Mesothelial cell of epicardium (in vitro differentiated cells): Measurements from ENCODE around the gene AP5Z1. TPM values are rescaled to one million over a fixed set of nuclear protein-coding genes. Genes with fewer than 3 reads are reported as not detected.

Source experiments
- DNase-seq, 2 experiments: peaks; one replicate each; pipeline ENCODE4 v3.0.0; 2021; ENCODE audit warnings: low spot score in 2 of 2; ENCODE audit not compliant: unreplicated experiment in 2 of 2
- H3K27ac Mint-ChIP-seq: 2 replicates; pipeline ENCODE4 v1.8.0; 2021; ENCODE audit warnings: mixed read lengths
- H3K27me3 Mint-ChIP-seq: 2 replicates; pipeline ENCODE4 v1.8.0; 2021; ENCODE audit warnings: low read depth, mixed read lengths
- H3K36me3 Mint-ChIP-seq: 2 replicates; pipeline ENCODE4 v1.8.0; 2021; ENCODE audit warnings: mixed read lengths
- H3K4me1 Mint-ChIP-seq: 2 replicates; pipeline ENCODE4 v1.8.0; 2021; ENCODE audit warnings: mixed read lengths
- H3K4me3 Mint-ChIP-seq: 2 replicates; pipeline ENCODE4 v1.8.0; 2021; ENCODE audit warnings: mild to moderate bottlenecking, moderate library complexity, mixed read lengths
- H3K9me3 Mint-ChIP-seq: 2 replicates; pipeline ENCODE4 v1.8.0; 2021; ENCODE audit warnings: mixed read lengths
- total RNA-seq: library from RNA; stranded (reverse); gene quantifications from 3 replicates; pipeline ENCODE4 v1.2.1, GENCODE V29; 2021
- TF ChIP-seq, protein P1 (sequence below): fragments of 200-600 bp; sonication (generic); IDR thresholded peaks from one replicate; pipeline ENCODE4 v1.5.0; 2021; ENCODE audit warnings: antibody characterized with exemption; ENCODE audit not compliant: unreplicated experiment

The AP5Z1 gene
- total RNA-seq, 1 donor from 2014 or later, result 36.2 TPM

DNA sequence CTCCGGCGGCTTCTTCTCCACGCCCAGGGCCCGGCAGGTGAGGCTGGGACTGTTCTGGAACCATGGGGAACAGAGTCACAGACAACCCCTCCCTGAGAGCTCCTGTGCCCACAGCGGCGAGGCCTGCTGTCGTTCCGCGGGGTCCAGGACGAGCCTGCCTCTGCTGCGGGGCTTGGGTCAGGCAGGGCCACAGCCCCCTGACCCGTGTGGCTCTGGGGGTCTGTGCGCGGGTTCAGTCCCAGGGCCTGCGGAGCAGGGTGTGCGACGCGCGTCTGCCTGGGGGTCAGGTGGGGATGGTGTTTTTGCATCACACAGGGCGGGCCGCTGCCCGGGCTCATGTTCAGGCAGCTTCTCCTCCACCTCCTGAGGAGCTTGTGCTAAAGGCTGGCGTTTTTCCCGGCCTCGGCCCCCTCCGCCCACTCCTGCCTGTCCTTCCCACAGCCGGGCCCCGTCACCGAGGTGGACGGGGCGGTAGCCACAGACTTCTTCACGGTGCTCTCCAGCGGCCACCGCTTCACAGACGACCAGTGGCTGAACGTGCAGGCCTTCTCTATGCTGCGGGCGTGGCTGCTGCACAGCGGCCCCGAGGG, 8.4 kb downstream of the AP5Z1 start:
- Mint-ChIP-seq H3K4me1 (no peaks in the 10 kb centered on the region), H3K9me3 (no peaks in the 10 kb centered on the region), H3K27ac (no peak overlapping the region), H3K4me3 (no peak overlapping the region), H3K27me3 (no peaks in the 10 kb centered on the region), H3K36me3 (peaks cover 8% of the 10 kb centered on the region)
- TF ChIP-seq, protein P1, sequence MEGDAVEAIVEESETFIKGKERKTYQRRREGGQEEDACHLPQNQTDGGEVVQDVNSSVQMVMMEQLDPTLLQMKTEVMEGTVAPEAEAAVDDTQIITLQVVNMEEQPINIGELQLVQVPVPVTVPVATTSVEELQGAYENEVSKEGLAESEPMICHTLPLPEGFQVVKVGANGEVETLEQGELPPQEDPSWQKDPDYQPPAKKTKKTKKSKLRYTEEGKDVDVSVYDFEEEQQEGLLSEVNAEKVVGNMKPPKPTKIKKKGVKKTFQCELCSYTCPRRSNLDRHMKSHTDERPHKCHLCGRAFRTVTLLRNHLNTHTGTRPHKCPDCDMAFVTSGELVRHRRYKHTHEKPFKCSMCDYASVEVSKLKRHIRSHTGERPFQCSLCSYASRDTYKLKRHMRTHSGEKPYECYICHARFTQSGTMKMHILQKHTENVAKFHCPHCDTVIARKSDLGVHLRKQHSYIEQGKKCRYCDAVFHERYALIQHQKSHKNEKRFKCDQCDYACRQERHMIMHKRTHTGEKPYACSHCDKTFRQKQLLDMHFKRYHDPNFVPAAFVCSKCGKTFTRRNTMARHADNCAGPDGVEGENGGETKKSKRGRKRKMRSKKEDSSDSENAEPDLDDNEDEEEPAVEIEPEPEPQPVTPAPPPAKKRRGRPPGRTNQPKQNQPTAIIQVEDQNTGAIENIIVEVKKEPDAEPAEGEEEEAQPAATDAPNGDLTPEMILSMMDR, result no peak
- DNase-seq, result no peak

DNA sequence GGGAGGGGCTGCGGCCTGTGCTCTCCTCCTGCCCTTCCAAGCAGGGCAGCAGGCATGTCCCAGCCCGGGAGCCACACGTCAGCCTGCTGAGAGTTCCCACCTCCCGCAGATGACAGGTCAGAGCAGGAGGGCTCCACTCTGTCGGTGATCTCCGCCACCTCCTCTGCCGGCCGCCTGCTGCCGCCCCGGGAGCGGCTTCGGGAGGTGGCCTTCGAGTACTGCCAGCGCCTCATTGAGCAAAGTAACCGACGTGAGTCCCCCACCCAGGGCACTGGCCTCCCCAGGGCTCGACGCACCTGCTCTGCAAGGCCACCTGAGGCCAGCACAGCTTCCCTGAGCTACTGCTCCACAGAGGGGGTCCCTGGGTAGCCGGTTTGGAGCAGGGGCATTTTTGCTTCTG, 9.4 kb downstream of the AP5Z1 start:
- Mint-ChIP-seq H3K9me3 (no peaks in the 10 kb centered on the region), H3K4me1 (no peaks in the 10 kb centered on the region), H3K36me3 (peaks cover 8% of the 10 kb centered on the region), H3K27me3 (no peaks in the 10 kb centered on the region), H3K4me3 (no peak overlapping the region), H3K27ac (no peak overlapping the region)
- TF ChIP-seq, protein P1, result no peak
- DNase-seq, result no peak

DNA sequence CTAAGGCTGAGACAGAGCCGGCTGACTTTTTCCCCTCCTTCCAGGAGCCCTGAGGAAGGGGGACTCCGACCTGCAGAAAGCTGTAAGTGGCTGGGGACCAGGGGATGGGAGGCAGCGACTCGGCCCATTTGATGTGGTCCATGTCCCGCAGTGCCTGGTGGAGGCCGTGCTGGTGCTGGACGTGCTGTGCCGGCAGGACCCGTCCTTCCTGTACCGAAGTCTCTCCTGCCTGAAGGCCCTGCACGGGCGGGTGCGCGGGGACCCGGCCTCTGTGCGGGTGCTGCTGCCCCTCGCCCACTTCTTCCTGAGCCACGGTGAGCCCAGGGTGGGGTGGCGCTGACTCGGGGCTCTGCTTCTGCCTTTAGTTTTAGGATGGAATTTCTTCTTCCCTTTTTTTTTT, 9.9 kb downstream of the AP5Z1 start:
- Mint-ChIP-seq H3K27ac (no peak overlapping the region), H3K36me3 (peaks cover 8% of the 10 kb centered on the region), H3K27me3 (no peaks in the 10 kb centered on the region), H3K4me1 (no peaks in the 10 kb centered on the region), H3K9me3 (no peaks in the 10 kb centered on the region), H3K4me3 (no peak overlapping the region)
- TF ChIP-seq, protein P1, result no peak
- DNase-seq, result no peak

DNA sequence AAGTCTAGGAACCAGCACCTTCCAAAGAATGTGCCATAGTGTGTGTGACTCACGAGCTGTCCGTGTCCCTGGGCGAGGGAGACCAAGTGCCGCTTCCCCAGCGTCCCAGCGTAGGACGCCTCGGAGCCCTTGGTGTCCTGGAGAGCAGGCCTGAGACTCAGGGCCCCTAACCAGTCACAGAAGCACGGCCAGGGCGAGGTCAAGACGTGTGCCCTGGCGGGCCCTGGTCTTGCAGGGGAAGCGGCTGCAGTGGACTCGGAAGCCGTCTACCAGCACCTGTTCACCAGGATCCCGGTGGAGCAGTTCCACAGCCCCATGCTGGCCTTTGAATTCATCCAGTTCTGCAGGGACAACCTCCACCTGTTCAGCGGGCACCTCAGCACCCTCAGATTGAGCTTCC, 10.6 kb downstream of the AP5Z1 start:
- no peaks in the 10 kb centered on the region for H3K27me3 Mint-ChIP-seq
- TF ChIP-seq, protein P1, result no peak
- peaks cover 8% of the 10 kb centered on the region for H3K36me3 Mint-ChIP-seq
- H3K9me3 Mint-ChIP-seq, result no peaks in the 10 kb centered on the region
- no peak overlapping the region for H3K4me3 Mint-ChIP-seq
- H3K4me1 Mint-ChIP-seq, result no peaks in the 10 kb centered on the region
- H3K27ac Mint-ChIP-seq, result no peak overlapping the region
- no peak for DNase-seq

DNA sequence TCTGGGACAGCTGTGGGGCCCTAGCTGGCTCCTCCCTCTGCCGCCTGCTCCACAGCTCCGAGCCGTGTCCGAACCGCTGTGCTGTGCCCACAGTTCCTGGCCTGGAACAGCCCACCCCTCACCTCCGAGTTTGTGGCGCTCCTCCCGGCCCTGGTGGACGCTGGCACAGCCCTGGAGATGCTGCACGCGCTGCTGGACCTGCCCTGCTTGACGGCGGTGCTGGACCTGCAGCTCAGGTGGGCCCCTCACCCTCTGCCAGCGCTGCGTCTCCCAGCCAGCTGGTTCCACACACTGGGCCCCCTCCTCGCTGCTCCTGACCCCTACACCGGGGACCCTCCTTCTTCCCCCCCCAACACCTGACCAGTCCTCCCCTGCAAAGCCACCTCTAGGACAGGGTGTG, 12.1 kb downstream of the AP5Z1 start:
- Mint-ChIP-seq H3K27me3 (no peaks in the 10 kb centered on the region), H3K4me3 (no peak overlapping the region), H3K4me1 (no peaks in the 10 kb centered on the region), H3K36me3 (peaks cover 6% of the 10 kb centered on the region), H3K9me3 (no peaks in the 10 kb centered on the region), H3K27ac (no peak overlapping the region)
- no peak for DNase-seq
- TF ChIP-seq, protein P1, result no peak
